Iris pigment epithelial cell (primary cell): Measurements from ENCODE around the gene MAN1A1.

Experiments used
- DNase-seq: peaks from one replicate; pipeline ENCODE4 v3.0.0-alpha.2; 2011; ENCODE audit warnings: low read depth

MAN1A1 gene

DNA sequence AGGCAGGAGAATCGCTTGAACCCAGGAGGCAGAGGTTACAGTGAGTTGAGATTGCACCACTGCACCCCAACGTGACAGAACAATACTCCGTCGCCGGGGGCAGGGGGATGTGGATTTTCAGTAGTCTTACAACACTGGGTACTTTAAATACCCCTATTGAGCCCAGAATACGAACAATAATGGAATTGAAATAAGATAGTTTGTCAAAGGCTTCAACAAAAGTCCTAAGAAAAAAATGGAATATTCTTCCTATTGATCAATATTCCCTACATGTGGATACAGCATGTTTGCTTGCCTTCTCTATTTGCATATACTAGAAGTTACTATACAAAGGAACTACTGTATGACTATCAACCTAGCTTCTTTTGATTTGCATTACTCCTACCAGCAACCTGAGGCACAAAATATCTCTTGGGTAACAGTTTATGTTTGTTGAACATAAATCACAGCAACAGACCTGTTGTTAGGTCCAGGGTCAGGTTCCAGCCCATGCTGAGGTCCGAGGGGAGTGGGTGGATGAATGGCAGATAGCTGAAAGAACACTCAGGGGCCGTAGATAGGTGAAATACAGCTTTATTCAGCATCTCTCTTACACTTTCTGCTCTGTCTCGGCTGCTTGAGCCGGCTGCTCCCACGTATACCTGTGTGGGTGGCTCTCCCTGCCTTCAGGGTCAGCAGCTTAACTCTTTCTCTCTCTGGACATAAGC, 23.8 kb downstream of the MAN1A1 start:
- DNase-seq = no peak

DNA sequence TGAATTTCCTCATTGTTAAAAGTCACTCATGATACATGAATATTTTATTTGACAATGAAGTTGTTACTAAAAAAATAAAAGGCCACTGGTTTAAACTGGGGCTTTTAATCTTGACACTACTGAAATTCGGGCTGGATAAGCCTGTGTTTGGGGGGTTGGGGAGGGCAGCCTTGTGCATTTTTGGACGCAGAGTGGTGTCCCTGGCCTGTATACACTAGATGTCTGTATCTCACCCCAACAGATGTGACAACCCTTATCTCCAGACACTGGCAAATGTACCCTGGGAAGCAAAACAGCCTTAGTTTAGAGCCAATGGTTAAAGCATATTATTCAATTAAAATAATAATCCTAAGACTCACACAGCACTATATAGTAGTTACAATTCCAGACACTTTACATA, 24.8 kb downstream of the MAN1A1 start:
- no peak for DNase-seq

DNA sequence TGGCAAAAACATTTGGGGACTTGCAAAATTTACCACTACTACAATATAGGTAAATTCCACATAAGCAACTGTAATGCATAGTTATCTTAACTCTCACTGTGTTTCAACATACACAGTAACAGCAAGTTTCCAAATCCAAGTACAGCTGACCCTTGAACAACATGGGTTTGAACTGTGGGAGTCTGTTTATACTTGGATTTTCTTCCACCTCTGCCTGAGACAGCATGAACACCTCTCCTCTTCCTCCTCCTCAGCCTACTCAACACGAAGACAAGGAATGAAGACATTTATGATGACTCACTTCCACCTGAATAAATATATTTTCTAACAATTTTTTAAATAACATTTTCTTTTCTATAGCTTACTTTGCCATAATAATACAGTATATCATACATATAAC, 25.6 kb downstream of the MAN1A1 start:
- DNase-seq = peak; percentile 30

DNA sequence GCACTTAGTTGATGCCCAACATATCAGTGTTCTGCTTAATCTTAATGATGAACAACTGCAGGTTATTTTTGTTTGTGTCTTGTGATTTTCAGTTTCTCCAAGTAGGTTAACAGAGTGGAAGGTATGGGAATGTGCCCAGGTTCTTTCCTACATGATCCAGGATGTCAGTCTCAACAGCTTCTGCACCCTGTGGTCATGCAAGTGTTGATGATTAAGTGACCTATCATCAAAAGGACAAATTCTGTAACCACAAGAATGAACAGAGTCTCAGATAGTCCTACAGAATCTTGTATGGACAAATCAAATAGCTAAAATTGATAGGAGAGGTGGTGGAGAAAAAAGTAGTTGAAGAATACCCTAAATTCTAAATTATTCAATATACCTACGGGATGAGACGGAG, 26.1 kb downstream of the MAN1A1 start:
- DNase-seq = peak; percentile 18

DNA sequence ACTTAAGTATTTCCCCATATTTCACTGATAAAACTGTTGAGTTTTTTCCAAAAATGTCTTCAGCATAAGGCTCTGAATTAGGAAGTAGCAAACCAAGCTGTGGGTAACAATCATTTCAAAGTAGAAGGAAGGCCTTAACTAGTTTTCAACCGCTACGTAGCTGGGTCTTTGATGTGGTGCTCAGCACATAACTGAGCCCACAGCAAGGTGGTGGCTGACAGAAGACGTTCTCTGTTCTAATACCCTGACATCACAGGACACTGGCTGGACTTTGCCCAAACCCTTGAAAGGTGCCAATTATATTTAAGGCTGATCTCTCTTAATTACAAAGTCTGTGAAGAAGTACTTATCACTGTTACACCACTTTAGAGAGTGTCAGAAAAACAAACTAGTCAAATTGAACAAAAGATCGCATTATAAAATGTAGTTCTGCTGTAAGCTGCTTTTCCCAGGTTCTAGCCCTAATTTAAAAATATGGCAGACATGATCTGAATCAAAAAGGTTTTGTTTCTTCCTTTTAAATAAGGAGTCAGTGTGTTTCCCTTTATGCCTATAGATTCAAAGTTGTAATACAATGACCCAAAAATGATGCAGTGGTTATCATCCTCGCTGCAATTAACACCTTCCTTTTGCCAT, 26.7 kb downstream of the MAN1A1 start:
- DNase-seq = no peak

DNA sequence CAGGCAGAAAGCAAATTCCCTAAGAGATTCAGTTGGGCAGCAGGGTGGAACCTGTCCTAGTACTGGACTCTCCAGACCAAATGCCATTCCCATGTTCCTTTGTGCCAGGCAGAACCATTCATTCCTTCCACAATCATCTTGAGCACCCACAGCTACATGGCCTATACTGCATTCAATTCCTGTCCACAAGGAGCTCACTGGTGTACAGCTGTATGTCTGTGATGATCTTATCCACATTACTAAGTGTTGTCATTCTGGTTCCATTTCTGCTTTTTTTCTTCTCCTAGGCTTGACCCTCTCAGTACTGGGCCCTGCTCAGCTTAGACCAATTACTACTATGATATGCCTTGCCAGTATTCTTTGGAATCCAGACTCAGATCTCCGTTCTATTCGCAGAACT, 27.5 kb downstream of the MAN1A1 start:
- DNase-seq = no peak

DNA sequence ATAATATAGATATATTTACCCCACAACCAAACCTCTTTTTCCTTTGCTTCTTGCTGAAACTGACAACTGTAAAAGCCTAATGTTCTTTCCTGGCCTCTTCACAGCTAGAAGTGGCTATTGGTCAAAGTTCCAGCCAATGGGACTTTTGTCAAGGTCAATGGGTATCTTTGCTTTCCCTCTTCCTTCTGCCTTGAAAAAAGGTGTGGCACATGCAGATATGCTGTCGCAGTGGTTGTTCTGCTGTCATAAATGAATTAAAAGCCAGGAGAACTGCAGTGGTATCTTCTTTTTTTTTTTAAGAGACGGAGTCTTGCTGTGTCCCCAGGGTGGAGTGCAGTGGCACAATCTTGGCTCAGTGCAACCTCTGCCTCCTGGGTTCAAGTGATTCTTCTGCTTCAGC, 29.9 kb downstream of the MAN1A1 start:
- DNase-seq = no peak

DNA sequence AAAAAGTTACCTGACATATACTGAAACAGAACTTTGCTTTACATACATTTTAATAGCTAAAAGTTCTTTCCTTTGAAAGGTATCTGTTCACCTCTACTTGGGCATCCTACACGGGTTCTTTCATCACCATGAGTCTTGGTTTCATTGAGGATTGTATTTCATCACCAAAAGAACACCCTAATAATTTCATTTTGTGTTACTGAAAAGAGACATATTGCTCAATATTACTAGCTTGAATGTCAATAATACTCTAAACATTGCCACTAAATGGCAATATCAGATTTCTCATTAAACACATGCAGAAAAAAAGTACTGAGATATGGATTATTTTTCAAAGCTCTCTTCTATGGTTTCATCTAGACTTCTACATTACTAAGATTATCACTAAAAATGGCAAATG, 30.8 kb downstream of the MAN1A1 start:
- no peak for DNase-seq

DNA sequence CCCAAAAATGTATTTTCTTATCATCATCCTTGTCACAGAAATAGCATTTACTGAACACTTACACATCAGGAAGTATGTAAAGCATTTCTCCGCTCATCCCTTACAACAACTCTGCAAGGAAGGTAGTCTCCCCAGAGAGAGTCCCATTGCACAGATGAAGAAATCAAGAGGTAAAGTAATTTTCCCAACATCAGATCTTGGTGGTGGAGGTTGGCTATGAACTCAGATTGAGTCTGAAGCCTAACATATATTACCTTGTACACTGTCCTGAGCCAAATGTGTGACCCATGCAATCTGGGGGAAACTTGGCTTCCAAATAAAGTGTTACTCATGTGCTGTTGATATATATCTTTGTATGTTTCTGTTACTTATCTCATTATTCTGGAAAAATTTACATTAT, 31.4 kb downstream of the MAN1A1 start:
- no peak for DNase-seq

DNA sequence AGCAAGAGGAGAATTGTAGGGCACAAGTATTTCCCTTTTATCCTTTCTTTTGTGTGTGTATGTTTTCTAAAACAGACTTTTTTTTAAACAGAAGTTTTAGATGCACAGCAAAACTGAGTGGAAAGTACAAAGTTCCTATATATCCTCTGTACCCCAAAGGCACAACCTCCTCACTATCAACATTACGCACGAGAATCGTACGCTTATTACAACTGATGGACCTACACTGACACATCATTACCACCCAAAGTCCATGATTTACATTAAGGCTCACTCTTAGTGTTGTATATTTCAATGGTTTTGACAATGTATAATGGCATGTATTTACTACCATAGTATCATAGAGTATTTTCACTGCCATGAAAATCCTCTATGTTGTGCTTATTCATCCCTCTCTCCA, 32.6 kb downstream of the MAN1A1 start:
- no peak for DNase-seq

DNA sequence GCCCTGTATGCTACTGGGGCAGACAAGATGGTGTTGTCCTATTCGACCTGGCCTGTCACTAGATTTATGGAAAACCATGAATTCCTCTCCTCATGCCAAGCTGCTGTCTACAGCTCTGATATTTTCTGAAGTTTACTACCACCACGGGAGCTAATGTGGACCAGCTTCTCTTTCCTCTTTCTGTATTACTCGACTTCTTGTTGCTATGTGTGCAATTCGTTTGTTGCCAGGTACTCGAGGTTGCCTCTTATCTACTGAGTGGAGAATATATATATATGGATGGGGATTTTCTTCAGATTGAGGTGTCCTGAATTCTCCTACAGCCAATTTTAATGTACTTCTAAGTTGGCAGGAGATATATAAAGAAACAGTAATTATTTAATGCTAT, 34.7 kb downstream of the MAN1A1 start:
- DNase-seq = no peak

DNA sequence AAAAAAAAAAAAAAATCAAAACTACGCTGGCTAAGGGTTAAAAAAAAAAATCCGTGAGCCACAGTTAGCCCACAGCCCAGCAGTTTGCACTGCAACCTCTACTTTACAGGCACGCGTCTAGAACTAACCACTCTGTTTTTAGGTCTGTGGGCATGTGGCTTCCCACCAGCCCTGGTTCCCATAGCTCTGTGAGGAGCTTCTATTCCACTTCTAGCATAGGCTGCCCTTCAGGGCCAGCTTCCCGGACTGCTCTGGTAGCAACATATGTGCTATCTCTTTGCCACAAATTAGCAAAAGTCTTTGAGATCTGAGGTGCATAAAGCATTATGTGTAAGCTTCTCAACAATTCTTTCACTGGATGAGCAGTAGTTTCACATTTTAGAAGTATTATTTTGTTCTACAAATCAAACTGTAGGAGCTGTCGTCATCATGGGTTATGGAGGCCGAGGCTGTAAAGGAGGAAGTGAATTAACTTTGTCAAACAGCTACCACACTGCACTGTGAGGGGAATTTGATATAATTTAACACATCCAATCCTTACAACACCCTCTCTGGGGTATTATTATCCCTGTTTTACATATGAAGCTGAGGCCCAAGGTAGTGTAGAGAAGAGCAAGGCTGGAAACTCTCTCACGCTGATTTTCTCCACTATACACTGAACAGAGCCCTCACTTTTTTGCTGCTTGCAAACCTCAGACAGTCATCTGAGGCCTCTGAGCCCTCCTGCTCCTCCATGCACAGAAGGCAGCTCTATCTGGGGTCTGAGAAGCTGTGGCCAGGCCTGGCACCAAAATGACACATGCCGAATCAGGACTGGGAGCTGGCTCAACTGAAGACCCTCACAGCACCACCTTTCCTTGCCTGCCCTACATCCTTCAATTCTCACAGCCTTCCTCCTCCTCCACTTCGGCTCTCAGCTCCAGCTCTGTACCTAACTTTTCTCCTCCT, 35.4 kb downstream of the MAN1A1 start:
- DNase-seq = no peak

DNA sequence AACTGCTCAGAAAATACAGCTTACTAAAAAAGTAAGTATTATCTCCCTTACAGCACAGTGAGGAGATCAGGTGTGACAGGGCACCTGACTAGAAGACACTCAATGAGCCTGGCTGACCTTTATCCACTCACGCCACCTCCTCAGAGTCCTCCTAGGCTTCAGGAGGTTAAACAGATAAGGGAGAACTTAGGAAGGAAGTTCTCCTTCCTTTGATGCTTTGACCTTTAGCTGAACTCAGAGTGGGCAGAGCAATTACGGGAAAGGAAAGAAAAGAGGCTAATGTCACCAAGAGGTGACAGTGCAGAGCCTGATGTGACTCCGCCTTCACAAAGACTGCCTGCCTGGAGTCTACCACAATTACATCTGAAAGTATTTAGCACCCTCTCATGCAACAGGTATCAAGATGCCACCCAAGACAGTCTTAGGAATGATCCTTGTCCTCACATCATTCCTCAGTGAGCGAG, 36.7 kb downstream of the MAN1A1 start:
- no peak for DNase-seq

DNA sequence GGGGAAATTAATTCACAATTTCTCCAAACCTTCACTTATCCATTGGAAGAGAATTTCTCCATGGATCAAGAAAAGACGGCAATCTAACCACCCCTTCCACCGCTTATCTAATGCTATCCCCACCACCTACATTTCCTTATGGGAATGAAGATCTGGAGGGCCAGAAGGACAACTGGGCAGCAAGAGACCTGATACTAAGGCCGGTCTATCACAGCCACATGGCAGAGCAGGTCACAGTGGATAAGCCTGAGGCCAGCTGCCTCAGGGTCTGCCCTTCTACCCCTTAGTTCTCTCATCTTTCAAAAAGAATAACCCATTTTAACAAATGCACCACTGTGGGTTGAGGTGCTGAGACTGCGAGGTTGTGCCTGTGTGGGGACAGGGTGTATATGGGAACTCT, 37.1 kb downstream of the MAN1A1 start:
- no peak for DNase-seq

DNA sequence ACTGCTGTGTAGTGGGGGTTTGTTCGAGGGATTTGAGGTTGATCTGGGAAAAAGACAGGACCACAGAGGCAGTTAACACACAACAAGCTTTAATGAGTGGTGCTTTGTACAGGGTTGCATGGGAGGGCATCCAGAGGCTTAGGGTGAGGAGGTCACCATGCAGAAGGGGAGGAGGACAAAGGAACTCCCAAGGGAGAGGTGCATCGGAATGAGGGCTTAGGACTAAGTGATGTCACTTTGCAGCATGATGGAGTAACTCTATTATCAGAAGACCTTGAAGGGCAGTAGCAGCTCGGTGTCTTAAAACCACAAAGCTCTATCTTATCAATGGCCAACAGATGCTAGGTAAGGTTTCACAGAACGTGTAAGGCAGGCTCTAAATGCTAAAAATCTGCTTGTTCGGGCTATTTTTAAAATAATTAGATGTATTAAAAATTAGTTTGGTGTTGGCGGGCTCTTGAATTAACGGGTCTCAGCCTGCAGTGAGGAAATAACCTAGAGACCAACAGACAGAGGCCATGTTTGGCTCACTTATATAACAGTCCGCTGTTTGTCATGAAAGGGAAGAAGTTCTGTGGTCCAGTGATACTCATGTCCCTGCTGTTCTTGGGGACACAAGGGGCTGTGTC, 37.9 kb downstream of the MAN1A1 start:
- DNase-seq = no peak

DNA sequence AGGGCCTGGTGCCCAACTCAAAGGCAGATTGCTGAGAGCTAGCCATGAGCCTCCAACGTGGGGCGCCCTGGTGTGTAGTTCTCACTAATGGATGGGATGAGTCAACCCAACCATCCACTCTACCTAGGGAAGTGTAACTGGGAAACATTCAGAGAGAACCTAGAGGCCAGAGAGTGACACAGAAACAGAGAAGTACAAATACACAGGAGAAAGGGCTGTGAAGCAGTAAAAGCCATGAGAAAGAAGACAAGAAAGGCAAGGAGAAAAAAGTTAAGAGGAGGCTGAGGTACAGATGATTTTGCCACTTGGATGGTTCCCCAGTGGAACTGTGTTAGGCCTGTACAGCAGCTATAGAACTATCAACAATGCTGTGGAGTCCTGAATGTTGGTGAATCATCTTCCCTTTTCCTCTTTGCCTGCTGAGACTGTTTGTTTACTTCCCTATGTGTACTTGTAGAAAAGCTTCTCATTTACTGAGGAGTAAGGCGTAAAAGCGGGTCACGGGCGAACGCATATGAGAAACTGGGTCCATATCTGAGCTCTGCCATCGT, 39.0 kb downstream of the MAN1A1 start:
- DNase-seq = peak; percentile 35

DNA sequence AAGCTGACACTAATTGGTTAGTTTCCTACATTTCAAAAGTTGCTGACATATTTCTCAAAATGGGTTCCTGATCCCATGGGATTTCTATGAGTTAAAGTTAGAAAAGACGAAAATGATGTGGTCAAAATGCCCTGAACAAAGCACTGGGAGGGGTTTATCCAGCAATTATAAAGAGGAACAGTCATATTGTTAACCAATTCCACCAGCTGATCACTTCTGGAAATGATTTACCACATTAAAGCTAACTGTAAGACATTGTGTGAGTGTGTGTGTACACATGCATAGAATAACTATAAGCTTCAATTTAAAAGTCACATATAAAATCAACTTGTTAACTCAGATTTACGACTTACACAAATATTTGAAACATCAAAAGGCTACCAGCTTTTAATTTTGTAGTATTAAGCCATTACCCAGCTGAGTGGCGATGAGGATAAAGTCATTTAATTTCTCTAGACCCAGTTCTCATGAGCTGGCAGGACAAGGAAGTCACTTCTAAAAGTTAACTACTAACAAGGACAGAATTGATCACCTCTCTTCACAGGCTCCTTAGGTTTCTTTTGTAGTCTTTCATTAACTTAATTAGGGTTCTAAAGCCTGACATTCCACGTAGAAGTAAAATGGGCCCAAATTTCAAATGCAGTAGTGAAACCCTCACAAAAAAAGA, 40.4 kb downstream of the MAN1A1 start:
- no peak for DNase-seq

DNA sequence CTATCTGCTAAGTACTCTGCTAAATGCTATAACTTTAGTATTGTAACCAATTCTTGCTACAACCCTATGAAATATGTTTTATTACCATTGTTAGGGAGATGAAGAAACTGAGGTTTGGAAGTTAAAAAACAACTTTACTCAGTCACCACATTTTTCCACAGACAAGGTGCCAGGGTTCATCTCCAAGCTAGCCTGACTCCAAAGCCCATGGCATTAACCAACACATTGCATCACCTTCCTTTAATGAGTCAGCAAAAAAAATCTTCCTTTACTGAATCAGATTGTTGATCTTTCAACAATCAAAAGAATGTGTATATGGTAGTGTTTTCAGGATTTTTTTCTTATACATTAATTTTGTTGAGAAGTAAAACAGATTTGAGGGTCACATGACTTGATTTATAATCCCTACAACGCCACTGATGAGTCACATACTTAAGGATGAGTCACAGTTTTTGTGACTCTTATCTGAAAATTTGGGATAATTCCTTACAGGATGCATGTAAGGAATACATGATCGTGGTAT, 41.5 kb downstream of the MAN1A1 start:
- peak; percentile 83 for DNase-seq

DNA sequence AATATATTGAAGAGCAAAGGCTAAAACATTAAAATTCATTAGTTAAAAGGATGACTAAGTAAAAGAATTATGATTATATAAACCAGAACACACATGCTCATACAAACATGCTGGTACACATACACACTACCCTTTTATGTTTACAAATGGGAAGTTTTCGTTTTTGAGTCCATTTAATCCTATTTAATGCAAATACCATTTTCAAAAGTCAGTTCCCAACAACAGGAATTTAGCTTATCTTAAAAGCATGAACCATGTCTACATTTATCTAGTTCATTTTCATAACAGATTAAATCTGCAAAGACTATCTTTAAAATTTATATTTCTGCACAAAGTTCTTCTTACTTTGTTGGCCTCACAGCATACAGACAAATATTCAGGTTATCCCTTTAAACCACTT, 42.5 kb downstream of the MAN1A1 start:
- DNase-seq = no peak

DNA sequence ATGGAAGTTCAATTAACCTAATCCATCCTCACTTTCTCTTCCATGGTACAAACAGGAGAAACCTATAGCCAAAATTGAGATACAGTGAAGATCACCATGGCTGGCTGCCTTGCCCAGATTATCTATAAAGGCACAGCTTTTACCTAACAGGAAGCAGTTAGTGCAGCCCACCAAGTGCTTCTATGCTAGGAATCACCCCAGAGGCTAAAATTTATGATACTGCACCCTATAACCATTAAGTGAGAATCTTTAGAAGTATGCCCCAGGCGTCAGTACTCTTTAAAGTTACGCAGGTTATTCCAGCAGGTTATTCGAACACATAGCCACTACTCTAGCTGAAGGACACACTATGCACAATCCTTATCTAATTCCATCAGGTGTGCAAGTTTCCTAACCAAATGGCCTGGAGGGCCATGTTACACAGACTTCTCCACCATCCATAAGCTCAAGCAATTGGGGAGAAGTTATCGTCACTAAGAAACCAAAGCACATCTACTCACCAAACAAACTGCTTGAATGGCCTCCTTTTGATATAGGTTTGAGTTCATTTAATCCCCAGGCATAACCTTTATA, 43.1 kb downstream of the MAN1A1 start:
- no peak for DNase-seq
